ENCODE results near the gene HTRA3. TPM values are rescaled to one million over a fixed set of nuclear protein-coding genes. Genes with fewer than 3 reads are reported as not detected.
"Not testable (repeated sequence)": the region's sequence is repeated elsewhere in the genome, so short reads cannot be mapped to it uniquely, and the experiment has no call there.

The HTRA3 gene
- total RNA-seq, 1 experiment from 2014 or later, result 0.16 TPM

- no peak for DNase-seq (ENCODE audit: low read depth)
Measured at GRCh38 chr4:8338351-8338961, 68.9 kb downstream of the HTRA3 start.

GRCh38 chr4:8340781-8341241 is 71.3 kb downstream of the HTRA3 start:
- DNase-seq (ENCODE audit: low read depth), result no peak

- DNase-seq (ENCODE audit: low read depth), result not testable (repeated sequence)
Measured at GRCh38 chr4:8341281-8341680, 71.7 kb downstream of the HTRA3 start.

- no peak for DNase-seq (ENCODE audit: low read depth)
Measured at GRCh38 chr4:8341691-8342090, 72.1 kb downstream of the HTRA3 start.

- no peak for DNase-seq (ENCODE audit: low read depth)
Measured at GRCh38 chr4:8342651-8343261, 73.2 kb downstream of the HTRA3 start.

- no peak for DNase-seq (ENCODE audit: low read depth)
Measured at GRCh38 chr4:8343262-8343966, 73.9 kb downstream of the HTRA3 start.

- DNase-seq (ENCODE audit: low read depth), result no peak
Measured at GRCh38 chr4:8343967-8344331, 74.4 kb downstream of the HTRA3 start.

- no peak for DNase-seq (ENCODE audit: low read depth)
Measured at GRCh38 chr4:8344377-8344776, 74.8 kb downstream of the HTRA3 start.

GRCh38 chr4:8345053-8345945 is 75.7 kb downstream of the HTRA3 start:
- DNase-seq (ENCODE audit: low read depth), result no peak

GRCh38 chr4:8345946-8346814 is 76.6 kb downstream of the HTRA3 start:
- DNase-seq (ENCODE audit: low read depth), result no peak

- no peak for DNase-seq (ENCODE audit: low read depth)
Measured at GRCh38 chr4:8346838-8347605, 77.5 kb downstream of the HTRA3 start.

GRCh38 chr4:8347660-8348059 is 78.1 kb downstream of the HTRA3 start:
- no peak for DNase-seq (ENCODE audit: low read depth)

- peak; percentile 18 for DNase-seq (ENCODE audit: low read depth)
Measured at GRCh38 chr4:8348071-8348470, 78.5 kb downstream of the HTRA3 start.

GRCh38 chr4:8349236-8349635 is 79.7 kb downstream of the HTRA3 start:
- DNase-seq (ENCODE audit: low read depth), result not testable (repeated sequence)

- DNase-seq (ENCODE audit: low read depth), result no peak
Measured at GRCh38 chr4:8349664-8350236, 80.2 kb downstream of the HTRA3 start.

GRCh38 chr4:8350352-8350751 is 80.8 kb downstream of the HTRA3 start:
- DNase-seq (ENCODE audit: low read depth), result no peak

- DNase-seq (ENCODE audit: low read depth), result no peak
Measured at GRCh38 chr4:8350841-8351461, 81.4 kb downstream of the HTRA3 start.

- DNase-seq (ENCODE audit: low read depth), result no peak
Measured at GRCh38 chr4:8351931-8352367, 82.4 kb downstream of the HTRA3 start.
